Stimulated activated CD4-positive, alpha-beta T cell treated with anti-CD3 and anti-CD28 coated beads, TNF-alpha, amount 100 ng/mL, for 4 hours (primary cell): ENCODE data around the gene RPS6KA1.
"Not testable (repeated sequence)": the region's sequence is repeated elsewhere in the genome, so short reads cannot be mapped to it uniquely, and the experiment has no call there.

Source experiments
- DNase-seq, 3 experiments: peaks; one replicate each; pipeline ENCODE4 v3.0.0-alpha.2; 2020; ENCODE audit warnings: low read depth in 3 of 3

Gene RPS6KA1

GRCh38 chr1:26597629-26598039 lies 68.1 kb downstream of the RPS6KA1 start:
- DNase-seq: no peak

- no peak for DNase-seq
Observed at GRCh38 chr1:26598890-26599289, 69.3 kb downstream of the RPS6KA1 start.

- DNase-seq: no peak
Observed at GRCh38 chr1:26602378-26602959, 72.9 kb downstream of the RPS6KA1 start.

GRCh38 chr1:26603856-26604255 lies 74.3 kb downstream of the RPS6KA1 start:
- DNase-seq: no peak

GRCh38 chr1:26607186-26607585 lies 77.6 kb downstream of the RPS6KA1 start:
- no peak for DNase-seq

- DNase-seq: no peak
Observed at GRCh38 chr1:26608895-26609294, 79.3 kb downstream of the RPS6KA1 start.

- DNase-seq: no peak
Observed at GRCh38 chr1:26610781-26611180, 81.2 kb downstream of the RPS6KA1 start.

- not testable (repeated sequence) for DNase-seq
Observed at GRCh38 chr1:26612627-26613026, 83.1 kb downstream of the RPS6KA1 start.

GRCh38 chr1:26614655-26615411 lies 85.3 kb downstream of the RPS6KA1 start:
- no peak for DNase-seq

GRCh38 chr1:26616881-26617280 lies 87.3 kb downstream of the RPS6KA1 start:
- no peak for DNase-seq

GRCh38 chr1:26618561-26618960 lies 89.0 kb downstream of the RPS6KA1 start:
- DNase-seq: no peak
